Esophagus muscularis mucosa (tissue), 4 donors: ENCODE results near the gene SLC38A8. TPM values are rescaled to one million over a fixed set of nuclear protein-coding genes. Genes with fewer than 3 reads are reported as not detected.

Experiments
- DNase-seq: peaks from one replicate; pipeline ENCODE4 v3.0.0-alpha.2; 2017; ENCODE audit errors: extremely low spot score
- H3K27ac ChIP-seq, 4 donors: fragments of 200-600 bp; sonication (generic); replicated peaks in 1 of 4; 1 replicate in 3 of 4; 2 replicates in 1 of 4; pipeline ENCODE4 v1.5.1; 2016 to 2019; ENCODE audit warnings: mild to moderate bottlenecking in 1 of 4
- H3K27me3 ChIP-seq, 4 donors: fragments of 200-600 bp; sonication (generic); one replicate each; pipeline versions ENCODE4 v1.5.1 to v1.6.0; 2016 to 2019
- H3K36me3 ChIP-seq, 4 donors: fragments of 200-600 bp; sonication (generic); one replicate each; pipeline ENCODE4 v1.5.1; 2016 to 2019
- H3K4me1 ChIP-seq, 4 donors: fragments of 200-600 bp; sonication (generic); one replicate each; pipeline ENCODE4 v1.5.1; 2016 to 2019
- H3K4me3 ChIP-seq, 4 donors: fragments of 200-600 bp; sonication (generic); 1 replicate in 2 of 4; 2 replicates in 2 of 4; pipeline ENCODE4 v1.5.1; 2016 to 2019; ENCODE audit warnings: mild to moderate bottlenecking in 4 of 4, moderate library complexity in 1 of 4
- H3K9me3 ChIP-seq, 4 donors: fragments of 200-600 bp; sonication (generic); 1 replicate in 3 of 4; 2 replicates in 1 of 4; pipeline ENCODE4 v1.5.1; 2016 to 2019
- EP300 ChIP-seq: sonication (generic); formaldehyde crosslinking; IDR thresholded peaks from one replicate; pipeline ENCODE4 v1.6.1; 2017; ENCODE audit warnings: antibody characterized with exemption
- POLR2A ChIP-seq: fragments of 450-650 bp; IDR thresholded peaks from one replicate; pipeline ENCODE4 v1.6.1; 2017; ENCODE audit warnings: antibody characterized with exemption, moderate library complexity, mild to moderate bottlenecking, low read depth
- POLR2AphosphoS5 ChIP-seq, 2 donors: sonication (generic); formaldehyde crosslinking; IDR thresholded peaks; one replicate each; pipeline ENCODE4 v1.6.1; 2017; ENCODE audit warnings: antibody characterized with exemption in 2 of 2
- WGBS: methylation state at CpG from one replicate; pipeline ENCODE4 v1.1.5; 2018; 5-methylcytosine and 5-hydroxymethylcytosine counted together
- intact Hi-C: fragments of 100-400 bp; cut with DNase I; formaldehyde crosslinking; loops from one replicate; pipeline ENCODE4 v1.15.1; 2023
- total RNA-seq, 4 donors: library from RNA; depleted of rRNA; stranded (reverse); fragments of >200 nt; gene quantifications; one replicate each; pipeline versions ENCODE4 v1.1.0 to v1.2.1, GENCODE V29; 2016
- TF ChIP-seq, protein P1 (sequence below), 3 experiments: fragments of 200-600 bp in 2 of 3; fragments of 450-650 bp in 1 of 3; sonication (generic) in 2 of 3; IDR thresholded peaks; one replicate each; pipeline ENCODE4 v1.5.1; 2017 to 2019; ENCODE audit warnings: antibody characterized with exemption in 3 of 3, mild to moderate bottlenecking in 2 of 3, moderate library complexity in 1 of 3

SLC38A8 gene
- total RNA-seq, 4 donors from 2014 or later, result not detected

DNA sequence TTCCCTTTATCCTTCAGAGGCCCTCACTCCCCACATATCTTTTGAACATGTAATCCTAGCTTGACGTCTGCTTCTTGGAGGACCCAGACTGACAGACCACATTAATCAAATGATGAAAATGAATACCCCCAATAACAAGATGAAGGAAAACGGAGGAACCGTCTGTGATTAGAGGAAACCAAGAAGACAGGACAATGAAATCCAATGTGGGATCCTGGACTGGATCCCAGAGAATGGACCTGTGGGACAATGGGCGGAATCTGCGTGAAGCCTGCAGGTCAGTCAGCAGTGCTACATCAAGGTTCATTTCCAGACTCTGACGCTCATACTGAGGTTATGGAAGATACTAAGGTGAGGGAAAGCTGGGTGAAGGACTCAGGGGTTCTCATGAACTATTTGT, 38.2 kb upstream of the SLC38A8 start:
- peaks cover 15 to 97% (median 73%) of the 10 kb centered on the region in 4 donors for H3K36me3 ChIP-seq
- no peak for TF ChIP-seq EP300
- TF ChIP-seq, protein P1, sequence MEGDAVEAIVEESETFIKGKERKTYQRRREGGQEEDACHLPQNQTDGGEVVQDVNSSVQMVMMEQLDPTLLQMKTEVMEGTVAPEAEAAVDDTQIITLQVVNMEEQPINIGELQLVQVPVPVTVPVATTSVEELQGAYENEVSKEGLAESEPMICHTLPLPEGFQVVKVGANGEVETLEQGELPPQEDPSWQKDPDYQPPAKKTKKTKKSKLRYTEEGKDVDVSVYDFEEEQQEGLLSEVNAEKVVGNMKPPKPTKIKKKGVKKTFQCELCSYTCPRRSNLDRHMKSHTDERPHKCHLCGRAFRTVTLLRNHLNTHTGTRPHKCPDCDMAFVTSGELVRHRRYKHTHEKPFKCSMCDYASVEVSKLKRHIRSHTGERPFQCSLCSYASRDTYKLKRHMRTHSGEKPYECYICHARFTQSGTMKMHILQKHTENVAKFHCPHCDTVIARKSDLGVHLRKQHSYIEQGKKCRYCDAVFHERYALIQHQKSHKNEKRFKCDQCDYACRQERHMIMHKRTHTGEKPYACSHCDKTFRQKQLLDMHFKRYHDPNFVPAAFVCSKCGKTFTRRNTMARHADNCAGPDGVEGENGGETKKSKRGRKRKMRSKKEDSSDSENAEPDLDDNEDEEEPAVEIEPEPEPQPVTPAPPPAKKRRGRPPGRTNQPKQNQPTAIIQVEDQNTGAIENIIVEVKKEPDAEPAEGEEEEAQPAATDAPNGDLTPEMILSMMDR (IDR thresholded peaks at IDR 0.05), result no peak
- TF ChIP-seq POLR2A, result no peak
- no peak for TF ChIP-seq POLR2AphosphoS5 (IDR thresholded peaks at IDR 0.05)
- 84% methylated on average over 6 of the region's 6 CpGs for whole genome bisulfite sequencing
- H3K27me3 ChIP-seq, result no peaks in the 10 kb centered on the region
- H3K9me3 ChIP-seq, result no peaks in the 10 kb centered on the region
- no peak for DNase-seq
- H3K4me1 ChIP-seq, result peaks cover 0 to 11% (median 8%) of the 10 kb centered on the region in 4 donors
- intact Hi-C loops, result no loop called here
- H3K4me3 ChIP-seq, result no peak overlapping the region
- no peak overlapping the region for H3K27ac ChIP-seq

DNA sequence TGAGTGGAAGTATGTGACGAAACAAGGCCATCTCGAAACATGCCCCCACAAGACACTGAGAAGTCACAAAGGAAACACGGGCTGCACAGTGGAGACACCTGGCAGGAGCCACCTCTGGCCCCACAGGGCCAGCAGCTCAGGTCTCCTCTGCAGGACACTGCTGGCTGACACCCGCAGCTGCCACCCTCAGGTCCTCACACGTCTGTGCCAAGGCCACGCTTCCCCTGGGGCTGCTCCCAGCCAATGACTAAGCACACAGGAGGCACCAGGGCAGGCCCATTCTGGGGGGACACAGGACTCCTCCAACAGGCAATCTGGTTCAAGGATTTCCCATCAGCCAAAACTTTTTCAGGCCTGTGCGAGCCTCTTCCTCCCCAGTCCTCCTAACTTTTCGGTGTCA, 37.8 kb upstream of the SLC38A8 start:
- Histone ChIP-seq H3K27ac (no peak overlapping the region), H3K9me3 (no peaks in the 10 kb centered on the region), H3K4me3 (no peak overlapping the region), H3K4me1 (peaks cover 0 to 11% (median 8%) of the 10 kb centered on the region in 4 donors), H3K36me3 (peaks cover 15 to 97% (median 76%) of the 10 kb centered on the region in 4 donors), H3K27me3 (no peaks in the 10 kb centered on the region)
- TF ChIP-seq EP300 (no peak), POLR2AphosphoS5 (IDR thresholded peaks at IDR 0.05) (no peak)
- 83% methylated on average over 8 of the region's 8 CpGs for WGBS
- intact Hi-C loops, result no loop called here
- no peak for DNase-seq

GRCh38 chr16:84079664-84080063, 37.1 kb upstream of the SLC38A8 start:
- peaks cover 22 to 97% (median 81%) of the 10 kb centered on the region in 4 donors for H3K36me3 ChIP-seq
- DNase-seq, result no peak
- no peaks in the 10 kb centered on the region for H3K27me3 ChIP-seq
- 91% methylated on average over 6 of the region's 6 CpGs for WGBS
- peaks cover 0 to 11% (median 8%) of the 10 kb centered on the region in 4 donors for H3K4me1 ChIP-seq
- H3K4me3 ChIP-seq, result no peak overlapping the region
- intact Hi-C loops, result no loop called here
- TF ChIP-seq POLR2A (no peak), EP300 (no peak), POLR2AphosphoS5 (IDR thresholded peaks at IDR 0.05) (no peak)
- TF ChIP-seq, protein P1 (IDR thresholded peaks at IDR 0.05), result no peak
- H3K9me3 ChIP-seq, result no peaks in the 10 kb centered on the region
- H3K27ac ChIP-seq, result no peak overlapping the region

- no peak for DNase-seq
- H3K36me3 ChIP-seq, result peaks cover 28 to 100% (median 83%) of the 10 kb centered on the region in 4 donors
- WGBS, result 89% methylated on average over 11 of the region's 11 CpGs
- TF ChIP-seq EP300 (no peak), POLR2AphosphoS5 (IDR thresholded peaks at IDR 0.05) (no peak), POLR2A (no peak)
- TF ChIP-seq, protein P1 (IDR thresholded peaks at IDR 0.05), result no peak
- peaks cover 0 to 6% (median 2%) of the 10 kb centered on the region in 4 donors for H3K4me1 ChIP-seq
- H3K27me3 ChIP-seq, result no peaks in the 10 kb centered on the region
- no peaks in the 10 kb centered on the region for H3K9me3 ChIP-seq
- H3K4me3 ChIP-seq, result no peak overlapping the region
- intact Hi-C loops, result no loop called here
- no peak overlapping the region for H3K27ac ChIP-seq
Measured at GRCh38 chr16:84075376-84075775, 32.8 kb upstream of the SLC38A8 start.

DNA sequence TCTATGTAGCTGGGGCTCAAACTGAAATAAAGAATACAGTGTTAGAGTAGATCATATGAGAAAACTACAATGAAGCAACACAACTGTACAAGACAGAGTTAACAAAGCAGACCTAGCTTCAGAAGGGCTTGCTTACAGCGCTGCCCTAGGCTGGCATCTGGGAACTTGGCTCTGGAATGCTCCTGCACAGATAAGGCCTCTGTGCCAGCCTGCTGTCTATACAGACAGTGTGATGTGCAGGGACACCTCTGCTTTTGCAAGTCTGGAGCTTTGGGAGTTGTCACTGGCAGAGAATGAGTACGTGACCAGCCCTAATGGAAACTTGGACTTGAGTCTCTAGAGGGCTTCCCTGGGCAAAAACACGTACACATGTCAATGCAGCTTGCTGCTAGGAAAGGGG, 32.1 kb upstream of the SLC38A8 start:
- DNase-seq, result no peak
- H3K27me3 ChIP-seq, result no peaks in the 10 kb centered on the region
- no peaks in the 10 kb centered on the region for H3K9me3 ChIP-seq
- TF ChIP-seq, protein P1 (IDR thresholded peaks at IDR 0.05), result no peak
- TF ChIP-seq POLR2AphosphoS5 (IDR thresholded peaks at IDR 0.05) (no peak), EP300 (no peak), POLR2A (no peak)
- intact Hi-C loops, result no loop called here
- WGBS, result 81% methylated on average over 3 of the region's 3 CpGs
- no peak overlapping the region for H3K27ac ChIP-seq
- no peak overlapping the region for H3K4me3 ChIP-seq
- H3K4me1 ChIP-seq, result peaks cover 0 to 2% (median under 1%) of the 10 kb centered on the region in 4 donors
- H3K36me3 ChIP-seq, result peaks cover 33 to 100% (median 83%) of the 10 kb centered on the region in 4 donors
